ENCODE measurements around the gene SLC7A6OS. TPM values are rescaled to one million over a fixed set of nuclear protein-coding genes. Genes with fewer than 3 reads are reported as not detected.

Gene SLC7A6OS
- total and polyA plus RNA-seq, 10 of the 15 experiments (the other 5 are each of a cell fraction or from before 2014, with no cell fraction given), result 2.9 to 27.4 (median 16.9) TPM

GRCh38 chr16:68319185-68319908 lies 8.6 kb upstream of the SLC7A6OS start (continued):
- TF ChIP-seq SMARCA5 (IDR thresholded peaks at IDR 0.05) (no peak), PBX3 (IDR thresholded peaks at IDR 0.05; ENCODE audit: insufficient replicate concordance, low read depth, low read length) (peak; percentile 80), CHD2 (IDR thresholded peaks at IDR 0.05; ENCODE audit: borderline replicate concordance, low read depth, low read length) (0 out of 2 replicates have a peak, but pooled peaks have one; percentile 17), NR2F1 (conservative IDR thresholded peaks at IDR 0.05) (peak; percentile 82), EP300 (IDR thresholded peaks at IDR 0.05; ENCODE audit: borderline replicate concordance in 1 of 2, control insufficient read depth in 1 of 2, low read depth in 2 of 2, low read length in 2 of 2) (peak in 1 of 2 experiments; percentile 71; a peak in 3 of 4 replicates), POLR2AphosphoS2 (IDR thresholded peaks at IDR 0.05; ENCODE audit: low read depth, low read length) (no peak), HCFC1 (IDR thresholded peaks at IDR 0.05; ENCODE audit: low read length) (no peak), CREM (IDR thresholded peaks at IDR 0.05; ENCODE audit: low read depth) (peak; percentile 76), HSF1 (IDR thresholded peaks at IDR 0.05; ENCODE audit: low read depth, low read length) (no peak), TARDBP (IDR thresholded peaks at IDR 0.05; ENCODE audit: borderline replicate concordance) (no peak), FOS (IDR thresholded peaks at IDR 0.05; ENCODE audit: borderline replicate concordance, extremely low read depth, insufficient read length) (no peak), REST (IDR thresholded peaks at IDR 0.05; ENCODE audit: low read depth, low read length) (no peak), ZBTB11 (CRISPR knock-in tag; IDR thresholded peaks at IDR 0.05) (no peak), IKZF1 (conservative IDR thresholded peaks at IDR 0.05) (peak; percentile 84), TCF12 (IDR thresholded peaks at IDR 0.05; ENCODE audit: low read depth, low read length) (peak; percentile 82), SMC3 (IDR thresholded peaks at IDR 0.05; ENCODE audit: borderline replicate concordance, low read length) (0 out of 2 replicates have a peak, but pooled peaks have one; percentile 5), ZZZ3 (IDR thresholded peaks at IDR 0.05; ENCODE audit: control insufficient read depth, insufficient read length, low read depth) (no peak), ZNF274 (IDR thresholded peaks at IDR 0.05; ENCODE audit: insufficient read depth, insufficient read length) (no peak), ASH2L (IDR thresholded peaks at IDR 0.05; ENCODE audit: borderline replicate concordance, low read depth) (no peak), SPI1 (IDR thresholded peaks at IDR 0.05; ENCODE audit: borderline replicate concordance, insufficient read depth, low read depth, low read length) (no peak), SREBF1 (IDR thresholded peaks at IDR 0.05; ENCODE audit: low read length) (no peak)
